ENCODE data around the gene MYBBP1A.
A peak's percentile ranks its signal among the peaks of the same experiment; 100 is the strongest.

The MYBBP1A gene

DNA sequence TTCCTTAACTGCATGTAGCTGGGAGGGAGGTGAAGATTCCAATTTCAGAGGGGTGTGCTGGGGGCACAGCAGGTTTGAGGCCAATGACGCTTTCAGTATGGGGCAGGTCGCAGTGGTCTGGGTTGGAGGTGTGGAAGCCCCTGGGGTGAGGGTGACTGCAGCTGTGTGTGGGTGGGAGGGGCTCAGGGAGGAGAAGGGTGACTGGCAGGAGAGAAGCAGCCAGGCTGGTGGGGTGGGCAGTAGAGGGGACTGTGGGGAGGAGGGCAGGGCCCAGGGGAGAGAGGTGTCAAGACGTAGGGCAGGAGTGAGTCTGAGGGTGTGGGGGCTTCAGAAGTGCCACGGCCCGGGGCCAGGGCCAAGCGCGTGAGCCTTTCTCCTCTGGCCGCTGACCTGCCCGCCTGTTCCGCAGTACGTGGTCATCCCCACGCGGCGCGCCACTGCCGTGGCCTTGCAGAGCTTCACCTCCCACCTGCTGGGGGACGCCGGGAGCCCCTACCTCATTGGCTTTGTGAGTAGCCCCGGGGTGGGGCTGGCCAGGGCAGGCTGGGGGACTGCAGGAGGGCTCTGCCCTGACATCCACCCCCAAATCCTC is 19.4 kb downstream of the MYBBP1A start:
- no peak for TF ChIP-seq POLR2A (IDR thresholded peaks at IDR 0.05; ENCODE audit: extremely low read depth, insufficient read length)
- TF ChIP-seq, protein P1, sequence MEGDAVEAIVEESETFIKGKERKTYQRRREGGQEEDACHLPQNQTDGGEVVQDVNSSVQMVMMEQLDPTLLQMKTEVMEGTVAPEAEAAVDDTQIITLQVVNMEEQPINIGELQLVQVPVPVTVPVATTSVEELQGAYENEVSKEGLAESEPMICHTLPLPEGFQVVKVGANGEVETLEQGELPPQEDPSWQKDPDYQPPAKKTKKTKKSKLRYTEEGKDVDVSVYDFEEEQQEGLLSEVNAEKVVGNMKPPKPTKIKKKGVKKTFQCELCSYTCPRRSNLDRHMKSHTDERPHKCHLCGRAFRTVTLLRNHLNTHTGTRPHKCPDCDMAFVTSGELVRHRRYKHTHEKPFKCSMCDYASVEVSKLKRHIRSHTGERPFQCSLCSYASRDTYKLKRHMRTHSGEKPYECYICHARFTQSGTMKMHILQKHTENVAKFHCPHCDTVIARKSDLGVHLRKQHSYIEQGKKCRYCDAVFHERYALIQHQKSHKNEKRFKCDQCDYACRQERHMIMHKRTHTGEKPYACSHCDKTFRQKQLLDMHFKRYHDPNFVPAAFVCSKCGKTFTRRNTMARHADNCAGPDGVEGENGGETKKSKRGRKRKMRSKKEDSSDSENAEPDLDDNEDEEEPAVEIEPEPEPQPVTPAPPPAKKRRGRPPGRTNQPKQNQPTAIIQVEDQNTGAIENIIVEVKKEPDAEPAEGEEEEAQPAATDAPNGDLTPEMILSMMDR (IDR thresholded peaks at IDR 0.05; ENCODE audit: low read depth, low read length): no peak
- TF ChIP-seq MYC (IDR thresholded peaks at IDR 0.05; ENCODE audit: low read depth, low read length): no peak
- TF ChIP-seq, protein P2, sequence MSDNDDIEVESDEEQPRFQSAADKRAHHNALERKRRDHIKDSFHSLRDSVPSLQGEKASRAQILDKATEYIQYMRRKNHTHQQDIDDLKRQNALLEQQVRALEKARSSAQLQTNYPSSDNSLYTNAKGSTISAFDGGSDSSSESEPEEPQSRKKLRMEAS (IDR thresholded peaks at IDR 0.05; ENCODE audit: low read depth, low read length): no peak
- peak; percentile 36 for DNase-seq (ENCODE audit: low read depth)

DNA sequence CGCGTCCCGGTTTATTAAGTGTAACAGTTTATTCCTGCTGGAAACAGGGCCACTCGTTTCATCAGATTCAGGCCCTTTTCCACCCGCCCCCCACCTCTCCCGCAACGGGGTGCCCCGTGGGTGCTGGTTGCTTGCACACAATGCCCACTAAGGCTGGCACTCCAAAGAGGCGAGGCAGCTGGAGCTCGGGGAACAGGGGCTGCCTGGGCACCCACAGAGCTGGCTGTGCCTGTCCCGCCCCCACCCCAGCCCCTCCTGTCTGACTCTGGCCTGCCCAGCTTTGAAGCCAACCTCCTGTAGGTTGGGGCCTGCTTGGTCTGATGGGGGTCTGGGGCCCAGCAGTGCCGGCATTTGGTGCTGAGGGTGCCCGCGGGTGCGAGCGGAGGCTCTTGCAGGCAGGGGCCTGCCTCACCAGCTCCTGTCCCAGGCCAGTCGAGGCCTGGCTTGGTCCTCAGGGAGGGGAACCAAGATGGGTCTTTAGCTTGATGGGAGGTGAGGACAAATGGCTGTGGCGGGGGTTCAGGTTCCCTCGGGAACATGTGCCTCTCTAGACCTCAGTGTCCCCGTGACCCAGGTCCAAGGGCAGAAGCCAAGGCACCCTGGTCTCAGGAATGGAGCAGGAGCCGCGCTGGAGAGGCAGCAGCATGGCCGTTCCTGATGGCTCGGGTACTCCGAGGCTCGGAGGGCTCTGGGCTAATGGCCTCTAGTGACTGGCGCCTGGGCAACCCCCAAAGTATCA is 20.1 kb downstream of the MYBBP1A start:
- H3K4me3 ChIP-seq (ENCODE audit: low read depth, low read length): no peak overlapping the region
- TF ChIP-seq MYC (IDR thresholded peaks at IDR 0.05; ENCODE audit: low read depth, low read length) (no peak), POLR2A (IDR thresholded peaks at IDR 0.05; ENCODE audit: extremely low read depth, insufficient read length) (no peak)
- TF ChIP-seq, protein P2 (IDR thresholded peaks at IDR 0.05; ENCODE audit: low read depth, low read length): no peak
- TF ChIP-seq, protein P1 (IDR thresholded peaks at IDR 0.05; ENCODE audit: low read depth, low read length): no peak
- DNase-seq (ENCODE audit: low read depth): peak; percentile 39

More for the DNA sequence above, 19.4 kb downstream of the MYBBP1A start:
- H3K4me3 ChIP-seq (ENCODE audit: low read depth, low read length): no peak overlapping the region

DNA sequence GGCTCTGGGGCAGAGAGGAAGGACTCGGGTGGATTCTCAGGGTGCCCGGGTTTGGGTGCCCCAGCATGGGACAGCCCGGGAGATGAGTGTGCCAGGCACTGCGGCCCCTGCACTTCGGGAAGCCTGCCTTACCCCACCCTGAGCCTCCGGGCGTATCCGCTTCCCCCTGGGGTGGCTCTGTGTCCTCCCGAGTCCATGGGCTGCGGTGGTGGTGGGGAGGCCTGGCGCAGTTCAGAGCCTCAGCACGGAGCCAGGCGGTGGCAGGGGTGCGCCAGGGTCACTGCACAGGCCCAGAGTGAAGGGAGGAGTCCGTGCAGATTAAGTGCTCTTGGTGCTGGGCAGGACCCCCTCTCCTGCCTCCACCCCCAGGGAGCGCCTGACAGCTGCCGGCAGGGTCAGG is 20.7 kb downstream of the MYBBP1A start:
- TF ChIP-seq MYC (IDR thresholded peaks at IDR 0.05; ENCODE audit: low read depth, low read length) (no peak), POLR2A (IDR thresholded peaks at IDR 0.05; ENCODE audit: extremely low read depth, insufficient read length) (no peak)
- TF ChIP-seq, protein P1 (IDR thresholded peaks at IDR 0.05; ENCODE audit: low read depth, low read length): no peak
- TF ChIP-seq, protein P2 (IDR thresholded peaks at IDR 0.05; ENCODE audit: low read depth, low read length): no peak
- no peak overlapping the region for H3K4me3 ChIP-seq (ENCODE audit: low read depth, low read length)
- DNase-seq (ENCODE audit: low read depth): peak; percentile 26

DNA sequence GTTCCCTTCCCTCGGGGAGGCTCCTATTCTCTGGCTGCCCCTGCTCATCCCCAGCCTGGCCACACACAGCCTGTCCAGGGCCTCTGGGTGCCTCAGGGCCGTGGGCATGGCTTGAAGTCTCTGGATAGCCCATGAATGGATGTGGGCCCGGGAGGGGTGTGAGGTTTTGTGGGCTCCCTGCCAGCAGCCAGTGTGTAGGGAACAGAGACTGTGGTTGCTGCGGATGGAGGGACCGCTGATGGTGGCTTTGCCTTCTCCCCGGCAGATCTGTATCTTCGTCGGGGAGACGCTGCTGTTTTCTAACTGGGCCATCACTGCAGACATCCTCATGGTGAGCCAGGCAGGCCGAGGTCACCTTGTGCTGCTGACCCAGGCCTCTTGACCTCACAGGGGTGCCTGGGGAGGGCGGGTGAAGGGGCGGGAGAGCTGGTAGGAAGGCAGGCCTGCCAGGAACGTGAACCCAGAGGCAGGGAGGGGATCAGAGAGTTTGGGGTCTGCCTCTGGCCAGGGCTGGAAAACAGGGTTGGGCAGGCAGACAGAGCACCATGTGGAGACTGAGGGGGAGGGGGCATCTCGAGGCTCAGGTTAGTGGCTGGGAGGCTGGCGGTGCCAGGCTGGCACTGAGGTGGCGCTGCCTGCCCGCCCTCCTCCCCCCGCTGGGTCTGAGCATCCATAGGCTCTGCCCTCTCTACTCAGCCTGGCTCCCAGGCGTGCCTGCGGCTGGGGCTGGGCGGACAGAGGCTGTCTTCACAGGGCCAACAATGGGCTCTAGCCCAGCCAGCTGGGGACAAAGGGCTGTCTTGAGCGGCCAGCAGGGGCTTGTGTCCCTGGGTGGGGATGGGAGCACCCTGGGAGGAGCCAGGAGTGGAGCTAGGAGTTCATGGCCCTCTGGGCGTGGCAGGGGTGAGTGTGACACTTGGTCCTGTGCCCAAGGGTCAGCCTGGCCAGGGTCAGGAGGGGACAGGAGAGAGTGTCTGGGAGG is 21.4 kb downstream of the MYBBP1A start:
- peak; percentile 26 for DNase-seq (ENCODE audit: low read depth)
- TF ChIP-seq, protein P1 (IDR thresholded peaks at IDR 0.05; ENCODE audit: low read depth, low read length): no peak
- TF ChIP-seq, protein P2 (IDR thresholded peaks at IDR 0.05; ENCODE audit: low read depth, low read length): no peak
- no peak for TF ChIP-seq MYC (IDR thresholded peaks at IDR 0.05; ENCODE audit: low read depth, low read length)
- no peak for TF ChIP-seq POLR2A (IDR thresholded peaks at IDR 0.05; ENCODE audit: extremely low read depth, insufficient read length)
- H3K4me3 ChIP-seq (ENCODE audit: low read depth, low read length): no peak overlapping the region

DNA sequence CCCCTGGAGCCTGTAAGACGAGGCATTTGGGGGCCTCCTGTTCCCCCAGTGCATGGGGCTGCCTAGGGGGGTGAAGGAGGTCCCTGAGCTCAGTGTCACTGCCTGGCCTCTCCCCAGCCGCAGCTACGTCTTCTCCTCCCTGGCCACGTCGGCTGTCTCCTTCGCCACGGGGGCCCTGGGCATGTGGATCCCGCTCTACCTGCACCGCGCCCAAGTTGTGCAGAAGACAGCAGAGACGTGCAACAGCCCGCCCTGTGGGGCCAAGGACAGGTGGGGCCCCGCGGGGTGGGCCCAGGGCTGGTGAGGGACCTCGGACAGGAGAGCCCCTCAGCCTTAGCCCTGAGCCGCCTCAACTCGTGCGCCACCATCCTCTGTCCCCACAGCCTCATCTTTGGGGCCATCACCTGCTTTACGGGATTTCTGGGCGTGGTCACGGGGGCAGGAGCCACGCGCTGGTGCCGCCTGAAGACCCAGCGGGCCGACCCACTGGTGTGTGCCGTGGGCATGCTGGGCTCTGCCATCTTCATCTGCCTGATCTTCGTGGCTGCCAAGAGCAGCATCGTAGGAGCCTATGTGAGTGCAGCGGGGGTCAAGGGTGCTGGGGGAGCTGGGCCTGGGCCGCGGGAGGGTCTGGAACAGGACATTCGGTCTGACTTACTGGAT is 22.2 kb downstream of the MYBBP1A start:
- TF ChIP-seq, protein P1 (IDR thresholded peaks at IDR 0.05; ENCODE audit: low read depth, low read length): no peak
- TF ChIP-seq, protein P2 (IDR thresholded peaks at IDR 0.05; ENCODE audit: low read depth, low read length): no peak
- TF ChIP-seq MYC (IDR thresholded peaks at IDR 0.05; ENCODE audit: low read depth, low read length) (no peak), POLR2A (IDR thresholded peaks at IDR 0.05; ENCODE audit: extremely low read depth, insufficient read length) (no peak)
- no peak for DNase-seq (ENCODE audit: low read depth)
- no peak overlapping the region for H3K4me3 ChIP-seq (ENCODE audit: low read depth, low read length)

Measured in NB4 (cell line).